ENCODE results near the gene PDE2A.

DNA sequence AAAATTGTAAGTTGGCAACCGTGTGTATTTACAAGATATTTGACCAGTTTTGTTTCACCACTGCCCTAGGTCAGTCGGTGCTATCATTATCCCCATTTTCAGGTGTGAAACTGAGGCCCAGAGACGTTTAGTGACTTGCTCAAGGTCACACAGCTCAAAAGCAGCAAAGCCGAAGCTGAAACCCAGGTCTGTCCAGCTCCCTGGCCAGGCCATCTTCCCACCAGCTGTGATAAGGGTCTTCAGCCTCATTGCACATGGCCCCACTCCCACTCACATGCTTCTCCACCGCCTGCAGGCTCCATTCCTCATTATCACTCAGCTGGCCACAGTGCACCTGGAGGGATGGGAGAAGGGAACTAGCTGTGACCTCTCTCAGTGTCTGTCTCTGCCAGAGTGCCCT lies 83.2 kb downstream of the PDE2A start:
- TF ChIP-seq EZH2 (IDR thresholded peaks at IDR 0.05; ENCODE audit: borderline replicate concordance, low read depth, low read length, severe bottlenecking): no peak
- TF ChIP-seq POLR2AphosphoS5 (IDR thresholded peaks at IDR 0.05; ENCODE audit: insufficient read depth, low read depth, low read length): no peak
- TF ChIP-seq, protein P1, sequence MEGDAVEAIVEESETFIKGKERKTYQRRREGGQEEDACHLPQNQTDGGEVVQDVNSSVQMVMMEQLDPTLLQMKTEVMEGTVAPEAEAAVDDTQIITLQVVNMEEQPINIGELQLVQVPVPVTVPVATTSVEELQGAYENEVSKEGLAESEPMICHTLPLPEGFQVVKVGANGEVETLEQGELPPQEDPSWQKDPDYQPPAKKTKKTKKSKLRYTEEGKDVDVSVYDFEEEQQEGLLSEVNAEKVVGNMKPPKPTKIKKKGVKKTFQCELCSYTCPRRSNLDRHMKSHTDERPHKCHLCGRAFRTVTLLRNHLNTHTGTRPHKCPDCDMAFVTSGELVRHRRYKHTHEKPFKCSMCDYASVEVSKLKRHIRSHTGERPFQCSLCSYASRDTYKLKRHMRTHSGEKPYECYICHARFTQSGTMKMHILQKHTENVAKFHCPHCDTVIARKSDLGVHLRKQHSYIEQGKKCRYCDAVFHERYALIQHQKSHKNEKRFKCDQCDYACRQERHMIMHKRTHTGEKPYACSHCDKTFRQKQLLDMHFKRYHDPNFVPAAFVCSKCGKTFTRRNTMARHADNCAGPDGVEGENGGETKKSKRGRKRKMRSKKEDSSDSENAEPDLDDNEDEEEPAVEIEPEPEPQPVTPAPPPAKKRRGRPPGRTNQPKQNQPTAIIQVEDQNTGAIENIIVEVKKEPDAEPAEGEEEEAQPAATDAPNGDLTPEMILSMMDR (IDR thresholded peaks at IDR 0.05; ENCODE audit: extremely low read depth in 1 of 2, insufficient read depth in 1 of 2, low read depth in 1 of 2, low read length in 2 of 2): no peak
- no peak for TF ChIP-seq POLR2A (IDR thresholded peaks at IDR 0.05; ENCODE audit: low read depth, low read length)
- TF ChIP-seq, protein P2, sequence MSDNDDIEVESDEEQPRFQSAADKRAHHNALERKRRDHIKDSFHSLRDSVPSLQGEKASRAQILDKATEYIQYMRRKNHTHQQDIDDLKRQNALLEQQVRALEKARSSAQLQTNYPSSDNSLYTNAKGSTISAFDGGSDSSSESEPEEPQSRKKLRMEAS (IDR thresholded peaks at IDR 0.05; ENCODE audit: insufficient read depth, insufficient read length): no peak
- no peak for TF ChIP-seq MYC (IDR thresholded peaks at IDR 0.05; ENCODE audit: low read depth, low read length)

Data from endothelial cell of umbilical vein (primary cell).